Body of pancreas (tissue), 4 donors: ENCODE data around the gene ARHGAP15. TPM values are rescaled to one million over a fixed set of nuclear protein-coding genes. Genes with fewer than 3 reads are reported as not detected.

ENCODE experiments used
- ATAC-seq: fragments of 150-250 bp; one replicate; pipeline ENCODE4 v1.9.1; 2016
- DNase-seq, 4 donors: peaks; one replicate each; pipeline ENCODE4 v3.0.0-alpha.2; 2019
- H3K27ac ChIP-seq, 4 donors: fragments of 200-600 bp; sonication (generic); 1 replicate in 3 of 4; 2 replicates in 1 of 4; pipeline versions ENCODE4 v1.5.1 to v1.6.1; 2016 to 2019; ENCODE audit warnings: mild to moderate bottlenecking in 1 of 4, mixed read lengths in 1 of 4, moderate library complexity in 1 of 4
- H3K27me3 ChIP-seq, 2 donors: fragments of 200-600 bp; sonication (generic); one replicate each; pipeline ENCODE4 v1.6.0; 2016; ENCODE audit warnings: mild to moderate bottlenecking in 1 of 2
- H3K36me3 ChIP-seq, 2 donors: fragments of 200-600 bp; sonication (generic); replicated peaks in 1 of 2; 2 replicates each; pipeline ENCODE4 v1.5.1; 2016; ENCODE audit warnings: low read depth in 2 of 2; ENCODE audit not compliant: insufficient read depth in 1 of 2
- H3K4me1 ChIP-seq: fragments of 200-600 bp; sonication (generic); one replicate; pipeline ENCODE4 v1.6.0; 2016
- H3K4me3 ChIP-seq, 2 donors: fragments of 200-600 bp; sonication (generic); 1 replicate in 1 of 2; 2 replicates in 1 of 2; pipeline ENCODE4 v1.5.1; 2016 to 2019
- H3K9me3 ChIP-seq, 3 donors: fragments of 200-600 bp; sonication (generic); 1 replicate in 2 of 3; 2 replicates in 1 of 3; pipeline ENCODE4 v1.5.1; 2016
- POLR2A ChIP-seq, 3 donors: fragments of 450-650 bp; IDR thresholded peaks; one replicate each; pipeline ENCODE4 v1.6.1; 2016; ENCODE audit warnings: antibody characterized with exemption in 3 of 3, mild to moderate bottlenecking in 2 of 3
- WGBS, 2 donors: methylation state at CpG; one replicate each; pipeline ENCODE4 v1.1.5; 2017; 5-methylcytosine and 5-hydroxymethylcytosine counted together
- intact Hi-C: fragments of 100-400 bp; cut with DNase I; formaldehyde crosslinking; loops from one replicate; pipeline ENCODE4 v1.15.1; 2023
- total RNA-seq, 2 donors: library from RNA; depleted of rRNA; stranded (reverse); fragments of >200 nt; gene quantifications; one replicate each; pipeline ENCODE4 v1.1.0, GENCODE V29; 2016
- TF ChIP-seq, protein P1 (sequence below), 7 experiments: fragments of 450-650 bp in 4 of 7; fragments of 200-600 bp in 3 of 7; sonication (generic) in 3 of 7; IDR thresholded peaks; one replicate each; pipeline ENCODE4 v1.5.1; 2016 to 2019; ENCODE audit warnings: antibody characterized with exemption in 7 of 7

Gene ARHGAP15
- total RNA-seq, 2 donors from 2014 or later = 1.3 TPM; not detected in 1

- no peak overlapping the region for H3K4me3 ChIP-seq
- no peak overlapping the region for H3K27ac ChIP-seq
- H3K36me3 ChIP-seq = no peaks in the 10 kb centered on the region
- H3K9me3 ChIP-seq = no peaks in the 10 kb centered on the region
- intact Hi-C loops = no loop called here
- TF ChIP-seq POLR2A (IDR thresholded peaks at IDR 0.05) = no peak
- TF ChIP-seq, protein P1, sequence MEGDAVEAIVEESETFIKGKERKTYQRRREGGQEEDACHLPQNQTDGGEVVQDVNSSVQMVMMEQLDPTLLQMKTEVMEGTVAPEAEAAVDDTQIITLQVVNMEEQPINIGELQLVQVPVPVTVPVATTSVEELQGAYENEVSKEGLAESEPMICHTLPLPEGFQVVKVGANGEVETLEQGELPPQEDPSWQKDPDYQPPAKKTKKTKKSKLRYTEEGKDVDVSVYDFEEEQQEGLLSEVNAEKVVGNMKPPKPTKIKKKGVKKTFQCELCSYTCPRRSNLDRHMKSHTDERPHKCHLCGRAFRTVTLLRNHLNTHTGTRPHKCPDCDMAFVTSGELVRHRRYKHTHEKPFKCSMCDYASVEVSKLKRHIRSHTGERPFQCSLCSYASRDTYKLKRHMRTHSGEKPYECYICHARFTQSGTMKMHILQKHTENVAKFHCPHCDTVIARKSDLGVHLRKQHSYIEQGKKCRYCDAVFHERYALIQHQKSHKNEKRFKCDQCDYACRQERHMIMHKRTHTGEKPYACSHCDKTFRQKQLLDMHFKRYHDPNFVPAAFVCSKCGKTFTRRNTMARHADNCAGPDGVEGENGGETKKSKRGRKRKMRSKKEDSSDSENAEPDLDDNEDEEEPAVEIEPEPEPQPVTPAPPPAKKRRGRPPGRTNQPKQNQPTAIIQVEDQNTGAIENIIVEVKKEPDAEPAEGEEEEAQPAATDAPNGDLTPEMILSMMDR (IDR thresholded peaks at IDR 0.05) = no peak
- no peaks in the 10 kb centered on the region for H3K4me1 ChIP-seq
- ATAC-seq = no peak
- WGBS, 2 donors = 83% methylated on average over 3 of the region's 3 CpGs
- no peaks in the 10 kb centered on the region for H3K27me3 ChIP-seq
- no peak for DNase-seq
Measured at GRCh38 chr2:143455317-143455716, 326.1 kb downstream of the ARHGAP15 start.

DNA sequence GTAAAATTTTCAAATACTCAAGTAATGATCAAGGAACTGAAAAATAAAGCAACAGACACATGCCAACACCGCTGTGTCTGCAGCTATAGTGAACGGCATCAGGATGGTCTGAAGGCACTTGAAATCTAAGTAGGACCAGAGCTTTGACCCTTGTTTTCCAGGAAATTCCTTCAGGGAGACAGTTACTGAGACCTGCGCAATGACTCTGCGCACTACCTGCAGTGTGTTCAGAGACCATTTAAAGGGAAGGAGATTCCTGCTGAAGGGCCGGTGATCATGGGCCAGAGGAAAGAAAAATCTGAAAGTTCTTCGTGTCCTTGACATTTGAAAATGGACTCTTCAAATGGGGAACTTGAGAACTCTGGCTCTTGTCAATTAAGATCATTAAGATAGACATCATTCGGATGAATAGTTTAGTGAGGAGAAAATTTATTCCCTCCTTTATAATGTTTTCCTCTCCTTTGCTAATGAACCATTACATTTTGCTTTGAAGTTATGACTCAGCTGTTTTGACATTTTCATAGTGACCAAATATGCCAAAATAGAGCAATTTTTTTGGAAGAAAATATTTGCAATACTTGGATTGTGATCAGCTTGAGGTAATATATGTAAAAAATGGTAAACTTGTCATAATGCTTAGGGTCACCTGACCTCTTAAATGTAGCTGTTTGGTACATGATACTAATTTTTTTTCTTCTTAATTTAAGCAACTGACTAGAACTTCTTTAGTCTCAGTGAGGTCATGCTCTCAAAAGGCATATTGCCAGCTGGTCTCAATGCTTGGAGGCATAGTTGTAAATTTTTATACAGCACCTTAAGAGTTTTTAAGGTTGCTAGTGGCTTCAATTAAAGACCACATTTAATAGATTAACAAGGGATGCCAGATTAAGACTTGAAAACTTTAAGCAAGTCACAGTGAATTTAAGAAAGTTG, 329.3 kb downstream of the ARHGAP15 start:
- Histone ChIP-seq H3K4me1 (no peaks in the 10 kb centered on the region), H3K36me3 (no peaks in the 10 kb centered on the region), H3K27me3 (no peaks in the 10 kb centered on the region), H3K4me3 (no peak overlapping the region), H3K9me3 (no peaks in the 10 kb centered on the region), H3K27ac (no peak overlapping the region)
- 88 to 95% methylated on average over 7 of the region's 7 CpGs for WGBS, 2 donors
- DNase-seq = no peak
- ATAC-seq = no peak
- intact Hi-C loops = no loop called here
- TF ChIP-seq POLR2A (IDR thresholded peaks at IDR 0.05) = no peak
- TF ChIP-seq, protein P1 (IDR thresholded peaks at IDR 0.05) = no peak

GRCh38 chr2:143460382-143460781, 331.2 kb downstream of the ARHGAP15 start:
- no peak overlapping the region for H3K27ac ChIP-seq
- no peaks in the 10 kb centered on the region for H3K9me3 ChIP-seq
- H3K4me3 ChIP-seq = no peak overlapping the region
- TF ChIP-seq, protein P1 (IDR thresholded peaks at IDR 0.05) = no peak
- TF ChIP-seq POLR2A (IDR thresholded peaks at IDR 0.05) = no peak
- intact Hi-C loops = no loop called here
- no peaks in the 10 kb centered on the region for H3K4me1 ChIP-seq
- no peaks in the 10 kb centered on the region for H3K27me3 ChIP-seq
- ATAC-seq (no peak), DNase-seq (no peak)
- no peaks in the 10 kb centered on the region for H3K36me3 ChIP-seq

DNA sequence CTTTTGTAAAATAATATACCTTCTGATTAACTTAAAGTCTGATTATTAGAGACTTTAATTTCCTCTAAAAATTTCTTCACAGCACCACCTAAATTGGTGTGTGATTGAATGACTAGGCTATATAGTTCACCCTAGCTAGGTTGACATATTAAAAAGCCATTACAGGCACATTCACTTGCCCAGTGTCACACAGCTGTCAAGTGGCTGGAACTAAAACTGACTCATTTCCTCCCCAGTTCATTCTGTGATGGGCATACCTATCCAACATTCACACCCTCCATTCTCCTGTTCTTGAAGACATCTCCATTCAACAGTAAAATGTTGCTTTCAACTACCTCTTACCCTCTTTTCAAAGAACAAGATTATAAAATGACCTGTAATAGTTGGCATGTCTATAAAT, 334.5 kb downstream of the ARHGAP15 start:
- Histone ChIP-seq H3K9me3 (no peaks in the 10 kb centered on the region), H3K27ac (no peak overlapping the region), H3K4me1 (no peaks in the 10 kb centered on the region), H3K36me3 (no peaks in the 10 kb centered on the region), H3K4me3 (no peak overlapping the region), H3K27me3 (no peaks in the 10 kb centered on the region)
- DNase-seq (no peak), ATAC-seq (no peak)
- intact Hi-C loops = no loop called here
- TF ChIP-seq, protein P1 (IDR thresholded peaks at IDR 0.05) = no peak
- no peak for TF ChIP-seq POLR2A (IDR thresholded peaks at IDR 0.05)

GRCh38 chr2:143466391-143466790, 337.2 kb downstream of the ARHGAP15 start:
- intact Hi-C loops = no loop called here
- H3K4me1 ChIP-seq = no peaks in the 10 kb centered on the region
- TF ChIP-seq, protein P1 (IDR thresholded peaks at IDR 0.05) = no peak
- no peak for TF ChIP-seq POLR2A (IDR thresholded peaks at IDR 0.05)
- no peaks in the 10 kb centered on the region for H3K9me3 ChIP-seq
- H3K27ac ChIP-seq = no peak overlapping the region
- 57 to 80% methylated on average over 1 of the region's 1 CpG for WGBS, 2 donors
- no peak for DNase-seq
- H3K36me3 ChIP-seq = no peaks in the 10 kb centered on the region
- no peak for ATAC-seq
- no peak overlapping the region for H3K4me3 ChIP-seq
- H3K27me3 ChIP-seq = no peaks in the 10 kb centered on the region
